Activated T-helper 1 cell treated with Interleukin-2 at 50 U/mL for 16 hours (primary cell): ENCODE data around the gene CLDN3.
"Not testable (repeated sequence)": the region's sequence is repeated elsewhere in the genome, so short reads cannot be mapped to it uniquely, and the experiment has no call there.

Experiments used
- DNase-seq: peaks from one replicate; pipeline ENCODE4 v3.0.0-alpha.2; 2020; ENCODE audit warnings: low read depth

The CLDN3 gene

DNA sequence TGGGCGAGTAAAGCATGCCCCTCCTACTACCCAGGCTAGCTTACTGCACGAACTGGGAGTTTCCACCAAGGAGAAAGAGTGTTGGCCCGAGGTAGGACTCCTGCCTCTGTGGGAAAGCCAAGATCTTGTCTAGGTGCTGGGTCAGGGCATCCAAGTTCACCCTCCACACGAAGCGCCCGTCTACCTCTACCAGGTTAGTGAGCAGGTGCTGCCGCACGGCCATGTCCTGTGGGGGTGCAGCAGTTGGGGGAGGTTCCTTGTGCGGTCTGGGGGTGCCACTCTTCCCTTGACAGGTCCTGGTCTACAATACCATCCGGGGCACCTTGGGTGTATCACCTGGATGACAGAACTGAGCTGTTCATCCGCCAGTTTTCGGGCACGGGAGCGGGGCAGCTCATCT, 33.2 kb downstream of the CLDN3 start:
- no peak for DNase-seq

GRCh38 chr7:73735528-73735905, 34.6 kb downstream of the CLDN3 start:
- no peak for DNase-seq

GRCh38 chr7:73734619-73735527, 35.2 kb downstream of the CLDN3 start:
- DNase-seq: peak; percentile 74

DNA sequence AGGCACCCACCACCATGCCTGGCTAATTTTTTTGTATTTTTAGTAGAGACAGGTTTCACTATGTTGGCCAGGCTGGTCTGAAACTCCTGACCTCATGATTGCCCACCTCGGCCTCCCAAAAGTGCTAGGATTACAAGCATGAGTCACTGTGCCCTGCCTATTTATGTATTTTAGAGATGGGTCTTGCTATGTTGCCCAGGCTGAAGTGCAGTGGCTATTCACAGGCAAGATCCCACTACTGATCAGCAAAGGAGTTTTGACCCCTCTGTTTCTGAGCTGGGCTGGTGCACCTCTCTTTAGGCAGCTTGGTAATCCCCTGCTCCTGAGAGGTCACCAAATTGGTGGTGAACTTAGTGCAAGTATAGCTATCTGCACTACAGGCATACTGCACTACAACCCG, 37.7 kb downstream of the CLDN3 start:
- no peak for DNase-seq

DNA sequence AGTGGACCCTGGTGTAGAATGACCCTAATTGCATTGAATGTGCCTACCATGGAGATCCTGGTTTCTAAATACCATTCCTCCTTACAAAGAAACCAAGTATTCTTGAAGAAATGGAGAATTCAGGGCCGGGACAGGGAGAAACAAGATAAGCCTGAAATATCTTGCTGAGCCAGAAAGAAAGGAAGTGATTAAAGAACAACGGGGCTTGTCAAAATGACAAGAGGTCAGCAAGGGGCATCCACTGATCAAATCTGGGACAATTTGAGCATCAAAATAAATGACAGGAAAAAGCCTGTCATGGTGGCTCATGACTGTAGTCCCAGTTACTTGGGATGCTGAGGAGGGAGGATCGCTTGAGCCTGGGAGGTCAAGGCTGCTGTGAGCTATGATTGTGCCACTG, 39.6 kb downstream of the CLDN3 start:
- no peak for DNase-seq

DNA sequence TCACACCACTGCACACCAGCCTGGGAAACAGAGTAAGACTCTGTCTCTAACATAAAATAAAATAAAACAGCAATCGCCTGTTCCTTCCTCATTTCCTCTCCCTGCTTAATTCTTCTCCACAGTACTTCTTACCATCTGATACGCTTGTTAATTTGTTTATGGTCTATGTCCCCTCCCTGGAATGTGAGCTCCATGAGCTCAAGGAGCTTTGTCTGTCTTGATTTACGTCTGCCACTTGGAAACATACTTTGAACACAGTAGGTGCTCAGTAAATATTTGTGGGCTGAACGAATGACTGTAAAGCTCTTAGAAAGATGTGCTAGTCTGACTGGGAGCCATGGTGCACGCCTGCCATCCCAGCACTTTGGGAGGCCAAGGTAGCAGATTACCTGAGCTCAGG, 41.5 kb downstream of the CLDN3 start:
- DNase-seq: no peak

- no peak for DNase-seq
Measured at GRCh38 chr7:73727952-73728351, 42.1 kb downstream of the CLDN3 start.

GRCh38 chr7:73726083-73726466, 44.0 kb downstream of the CLDN3 start:
- DNase-seq: no peak

DNA sequence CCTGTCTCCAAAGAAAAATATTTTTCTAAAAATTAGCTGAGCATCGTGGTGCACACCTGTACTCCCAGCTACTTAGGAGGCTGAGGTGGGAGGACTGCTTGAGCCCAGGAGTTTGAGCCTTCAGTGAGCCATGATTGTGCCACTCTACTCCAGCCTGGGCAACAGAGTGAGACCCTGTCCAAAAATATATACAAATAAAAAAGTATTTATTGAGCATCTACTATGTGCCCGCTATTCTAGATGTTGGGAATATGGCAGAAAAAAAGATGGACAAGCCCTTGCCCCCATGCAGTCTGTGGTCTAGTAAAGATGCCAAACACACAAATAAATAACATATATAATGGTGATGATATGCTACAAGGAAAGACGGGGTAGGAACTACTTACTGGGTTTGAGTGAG, 46.3 kb downstream of the CLDN3 start:
- no peak for DNase-seq

GRCh38 chr7:73722785-73723184, 47.3 kb downstream of the CLDN3 start:
- no peak for DNase-seq

DNA sequence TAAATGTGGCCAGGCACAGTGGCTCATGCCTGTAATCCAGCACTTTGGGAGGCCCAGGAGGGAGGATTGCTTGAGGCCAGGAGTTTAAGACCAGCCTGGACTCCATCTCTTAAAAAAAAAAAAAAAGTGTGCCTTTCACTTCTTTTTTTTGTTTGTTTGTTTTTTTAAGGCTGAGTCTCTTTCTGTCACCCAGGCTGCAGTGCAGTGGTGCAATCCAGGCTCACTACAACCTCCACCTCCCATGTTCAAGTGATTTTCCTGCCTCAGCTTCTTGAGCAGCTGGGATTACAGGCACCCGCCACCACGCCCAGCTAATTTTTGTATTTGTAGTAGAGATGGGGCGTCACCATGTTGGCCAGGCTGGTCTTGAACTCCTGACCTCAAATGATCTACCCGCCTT, 47.9 kb downstream of the CLDN3 start:
- DNase-seq: not testable (repeated sequence)

GRCh38 chr7:73721377-73721817, 48.7 kb downstream of the CLDN3 start:
- no peak for DNase-seq

DNA sequence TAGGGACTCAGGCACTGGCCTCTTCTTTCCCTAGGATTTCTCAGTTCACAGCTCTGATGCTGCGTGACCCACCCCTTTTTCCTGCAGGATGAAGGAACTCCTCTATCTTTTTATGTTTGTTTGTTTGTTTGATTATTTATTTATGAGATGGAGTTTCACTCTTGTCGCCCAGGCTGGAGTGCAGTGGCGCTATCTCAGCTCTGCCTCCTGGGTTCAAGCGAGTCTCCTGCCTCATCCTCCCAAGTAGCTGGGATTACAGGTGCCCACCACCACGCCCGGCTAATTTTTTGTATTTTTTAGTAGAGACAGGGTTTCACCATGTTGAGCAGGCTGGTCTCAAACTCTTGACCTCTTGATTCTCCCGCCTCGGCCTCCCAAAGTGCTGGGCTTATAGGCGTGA, 49.6 kb downstream of the CLDN3 start:
- not testable (repeated sequence) for DNase-seq

- DNase-seq: no peak
Measured at GRCh38 chr7:73719806-73720169, 50.3 kb downstream of the CLDN3 start.
